ENCODE measurements around the gene TYROBP. TPM values are rescaled to one million over a fixed set of nuclear protein-coding genes. Genes with fewer than 3 reads are reported as not detected.
"Not testable (repeated sequence)": the region's sequence is repeated elsewhere in the genome, so short reads cannot be mapped to it uniquely, and the experiment has no call there.

The TYROBP gene
- total RNA-seq, 1 donor from 2014 or later: not detected

DNA sequence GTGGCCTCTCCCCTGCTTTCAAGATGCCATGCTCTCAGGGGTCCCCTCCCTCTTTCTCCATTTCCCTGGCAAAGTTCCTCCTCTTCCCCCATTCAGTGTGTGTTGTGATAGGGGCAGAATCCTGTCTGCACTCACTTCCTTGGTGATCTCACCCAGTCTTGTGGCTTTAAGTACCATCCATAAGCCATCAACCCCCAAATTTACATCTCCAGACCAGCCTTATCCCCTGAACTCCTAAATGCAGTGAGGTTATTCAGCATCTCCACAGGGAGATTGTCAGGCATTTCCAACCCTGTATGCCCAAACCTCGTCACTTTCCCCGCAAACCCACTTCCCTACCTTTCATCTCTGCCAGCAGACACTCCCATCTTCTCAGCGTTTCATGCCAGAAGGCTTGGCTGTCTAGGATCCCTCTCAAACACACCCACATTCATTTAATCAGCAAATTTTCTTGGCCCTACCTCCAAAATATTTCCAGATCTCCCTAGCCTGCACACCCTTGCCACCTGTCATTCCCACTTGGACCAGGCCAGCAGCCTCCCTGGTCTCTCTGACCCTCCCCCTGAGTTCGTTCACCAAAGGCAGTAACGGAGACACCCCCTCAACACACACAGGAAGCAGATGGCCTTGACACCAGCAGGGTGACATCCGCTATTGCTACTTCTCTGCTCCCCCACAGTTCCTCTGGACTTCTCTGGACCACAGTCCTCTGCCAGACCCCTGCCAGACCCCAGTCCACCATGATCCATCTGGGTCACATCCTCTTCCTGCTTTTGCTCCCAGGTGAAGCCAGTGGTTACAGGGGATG is 6.0 kb downstream of the TYROBP start, which contains the start of gene HCST:
HCST (plus strand) TSS at position 676 of the 808 bp plus-strand sequence; CDS start at position 741, 65 bp downstream.
- intact Hi-C loops (cut with micrococcal nuclease): loop anchor here (2.0 to 5.0 kb wide), 2 partner anchors 157 to 190 kb away; partner anchors contain the start of genes PSENEN and U2AF1L4

DNA sequence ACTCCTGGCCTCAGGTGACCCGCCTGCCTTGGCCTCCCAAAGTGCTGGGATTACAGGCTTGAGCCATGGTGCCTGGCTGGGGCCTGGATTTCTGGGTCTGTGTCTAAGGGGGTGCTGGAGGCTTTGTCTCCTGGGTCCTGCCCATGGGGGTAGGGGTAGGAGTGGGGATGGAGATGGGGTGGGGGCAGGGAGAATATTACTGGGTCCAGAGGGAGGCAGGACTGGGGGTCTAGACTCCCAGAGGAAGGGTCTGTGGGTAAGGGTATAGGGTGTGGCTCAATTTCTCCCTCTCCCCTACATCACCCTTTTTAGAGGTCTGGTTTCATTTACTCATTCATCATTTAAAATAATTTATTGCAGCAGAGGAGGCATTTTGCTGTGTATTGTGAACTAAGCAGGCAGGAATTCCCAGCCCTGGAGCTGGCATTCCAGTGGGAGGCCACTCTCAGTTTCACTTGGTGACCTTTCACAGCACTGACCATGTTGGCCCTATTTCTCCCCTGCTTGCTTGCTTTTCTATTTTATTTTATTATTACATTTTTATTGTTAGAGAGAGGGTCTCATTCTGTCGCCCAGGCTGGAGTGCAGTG is 6.9 kb downstream of the TYROBP start:
- intact Hi-C loops (cut with micrococcal nuclease): loop anchor here (5.0 kb wide), 1 partner anchor 189 kb away; no protein-coding TSS in a partner anchor

DNA sequence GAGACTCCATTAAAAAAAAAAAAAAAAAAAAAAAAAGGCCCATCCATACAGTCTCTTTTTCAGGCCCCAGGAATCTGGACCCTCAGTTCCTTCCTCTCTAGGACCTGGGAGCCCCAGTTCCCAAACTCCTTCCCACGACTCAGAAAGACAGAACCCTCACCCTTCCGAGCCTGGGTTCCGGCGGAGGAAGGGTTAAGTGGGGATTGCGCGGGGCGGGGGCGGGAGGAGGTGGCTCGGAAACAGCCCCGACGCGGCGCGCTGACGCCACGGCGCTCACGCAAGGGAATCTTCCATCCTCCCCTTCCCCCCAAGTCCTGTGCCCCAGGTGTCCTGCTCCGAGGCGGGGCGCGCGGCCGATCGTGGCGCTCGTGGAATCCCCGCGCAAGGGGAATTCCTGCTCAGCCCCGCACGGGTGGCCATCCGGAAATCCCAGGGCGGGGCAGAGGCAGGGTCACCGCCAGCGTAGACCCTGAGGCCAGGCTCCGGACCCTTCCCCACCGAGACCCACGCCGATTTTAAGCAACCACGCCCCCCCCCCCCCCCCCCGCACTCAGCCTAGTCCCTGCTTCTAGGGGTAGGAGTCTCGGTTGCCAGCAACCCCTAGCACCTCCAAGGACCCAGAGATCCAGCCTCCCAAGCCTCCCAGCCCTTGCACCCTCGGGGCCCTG is 8.4 kb downstream of the TYROBP start:
- intact Hi-C loops (cut with micrococcal nuclease): loop anchor here (1.0 to 5.0 kb wide), 3 partner anchors 17 to 187 kb away; no protein-coding TSS in a partner anchor

DNA sequence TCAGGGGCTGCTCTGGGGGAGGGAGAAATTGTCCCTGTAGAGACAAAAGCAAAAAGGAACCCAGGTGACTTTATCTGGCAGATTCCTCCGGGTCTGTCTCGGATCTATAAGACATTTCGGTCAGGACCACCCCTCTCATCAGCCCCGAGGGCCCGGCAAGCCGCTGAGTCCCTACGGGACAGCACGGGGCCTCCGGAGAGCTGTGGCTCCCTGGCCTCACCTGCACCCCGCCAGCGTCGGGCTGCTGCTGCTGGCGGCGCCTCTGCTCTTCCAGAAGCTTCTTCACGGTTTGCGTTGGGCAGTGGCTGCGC is 9.6 kb downstream of the TYROBP start:
- intact Hi-C loops (cut with micrococcal nuclease): loop anchor here (2.0 kb wide), 1 partner anchor 16 kb away; no protein-coding TSS in a partner anchor

DNA sequence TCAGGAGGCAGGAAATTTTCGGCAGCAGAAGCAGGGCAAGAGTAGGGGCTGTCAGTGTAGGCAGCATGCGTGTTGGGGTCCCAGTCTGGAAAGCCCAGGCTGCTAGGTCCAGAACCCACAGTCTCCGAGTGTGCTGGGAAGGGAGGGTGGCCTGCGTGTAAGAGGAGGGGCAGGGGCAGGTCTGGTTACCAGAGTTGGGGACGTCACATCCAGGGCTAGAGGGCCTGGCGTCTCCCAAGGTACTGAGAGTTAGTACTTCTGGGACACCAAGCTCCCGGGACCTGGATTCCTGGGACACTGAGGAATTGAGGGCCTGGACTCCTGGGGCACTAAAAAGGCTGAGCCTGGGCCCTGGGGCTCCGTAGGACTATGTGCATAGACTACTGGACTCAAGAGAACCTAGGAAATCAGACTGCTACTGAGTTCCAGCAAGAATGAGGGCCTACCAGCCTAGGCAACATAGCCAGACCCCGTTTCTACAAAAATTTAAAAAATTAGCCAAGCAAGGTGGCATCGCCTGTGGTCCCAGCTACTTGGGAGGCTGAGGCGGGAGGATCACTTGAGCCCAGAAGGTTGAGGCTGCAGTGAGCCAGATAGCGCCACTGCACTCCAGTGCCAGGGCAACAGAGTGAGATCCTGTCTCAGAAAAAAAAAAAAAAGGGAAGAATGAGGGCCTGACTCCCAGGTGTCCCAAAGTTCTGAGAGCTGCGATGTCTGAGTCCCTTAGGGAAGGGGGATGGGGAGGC is 10.2 kb downstream of the TYROBP start:
- intact Hi-C loops (cut with micrococcal nuclease): loop anchor here (2.0 kb wide), 1 partner anchor 15 kb away; no protein-coding TSS in a partner anchor

DNA sequence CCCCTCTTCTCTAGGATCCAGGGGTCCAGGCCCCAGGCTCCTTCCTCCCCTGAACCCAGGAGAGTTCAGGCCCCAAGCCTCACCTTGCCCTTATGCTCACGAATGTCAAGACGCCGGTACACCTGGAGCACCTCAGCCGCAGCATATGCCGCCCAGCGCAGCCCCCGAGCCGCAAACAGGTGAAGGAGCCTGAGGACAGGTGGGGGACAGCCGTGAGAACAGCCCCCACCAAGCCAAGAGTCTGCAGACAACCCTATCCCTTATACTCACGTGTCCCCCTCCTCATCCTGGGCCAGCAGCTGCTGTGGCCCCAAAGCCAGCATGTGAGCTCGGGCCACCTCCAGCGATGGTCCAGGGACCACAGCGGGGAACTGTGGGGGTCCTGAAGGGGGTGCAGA is 11.5 kb downstream of the TYROBP start:
- intact Hi-C loops (cut with micrococcal nuclease): no loop called here

DNA sequence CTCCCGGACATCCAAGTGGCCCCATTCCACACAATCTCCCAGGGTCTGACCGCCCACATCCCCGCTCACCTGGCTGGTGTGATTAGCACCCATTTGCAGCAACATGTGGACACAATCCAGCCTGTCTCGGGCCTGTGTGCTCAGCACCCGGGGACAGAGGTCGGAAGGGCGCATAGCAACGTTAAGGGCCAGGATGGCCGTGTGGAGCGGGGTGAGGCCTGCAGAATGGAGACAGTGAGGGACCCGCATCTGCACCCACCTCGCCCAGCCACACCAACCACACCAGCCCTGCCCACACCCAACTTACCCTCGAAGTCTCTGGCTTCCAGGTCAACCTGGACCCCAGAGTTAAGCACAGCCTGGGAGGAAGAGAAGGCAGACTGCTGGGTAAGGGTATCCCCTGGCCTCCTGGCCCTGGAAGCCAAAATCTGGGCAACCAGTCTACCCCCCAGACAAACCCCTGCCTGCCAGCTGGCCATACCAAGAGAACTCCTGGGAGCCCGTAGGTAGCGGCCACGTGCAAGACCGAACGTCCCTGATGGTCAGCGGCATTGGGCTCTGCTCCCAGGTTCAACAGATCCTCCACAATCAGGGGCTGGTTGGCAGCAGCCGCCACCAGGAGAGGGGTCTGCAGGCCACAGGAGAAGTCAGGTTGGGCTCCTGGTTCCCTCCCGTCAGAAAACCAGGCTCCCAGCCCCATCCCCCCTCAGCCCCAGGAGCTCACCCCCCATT is 12.0 kb downstream of the TYROBP start:
- intact Hi-C loops (cut with micrococcal nuclease): no loop called here

DNA sequence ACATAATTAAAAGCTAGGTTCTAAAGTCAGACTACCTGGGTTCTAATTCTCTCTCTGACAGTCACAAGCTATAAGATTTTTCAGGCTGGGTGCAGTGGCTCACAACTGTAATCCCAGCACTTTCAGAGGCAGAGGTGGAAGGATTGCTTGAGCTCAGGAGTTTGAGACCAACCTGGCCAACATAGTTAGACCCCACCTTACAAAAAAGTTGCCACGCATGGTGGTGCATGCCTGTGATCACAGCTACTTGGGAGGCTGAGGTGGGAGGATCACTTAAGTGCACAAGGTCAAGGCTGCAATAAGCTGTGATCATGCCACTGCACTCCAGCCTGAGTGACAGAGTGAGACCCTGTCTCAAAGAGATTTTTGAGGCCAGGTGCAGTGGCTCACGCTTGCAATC is 13.8 kb downstream of the TYROBP start:
- intact Hi-C loops (cut with micrococcal nuclease): no loop called here

DNA sequence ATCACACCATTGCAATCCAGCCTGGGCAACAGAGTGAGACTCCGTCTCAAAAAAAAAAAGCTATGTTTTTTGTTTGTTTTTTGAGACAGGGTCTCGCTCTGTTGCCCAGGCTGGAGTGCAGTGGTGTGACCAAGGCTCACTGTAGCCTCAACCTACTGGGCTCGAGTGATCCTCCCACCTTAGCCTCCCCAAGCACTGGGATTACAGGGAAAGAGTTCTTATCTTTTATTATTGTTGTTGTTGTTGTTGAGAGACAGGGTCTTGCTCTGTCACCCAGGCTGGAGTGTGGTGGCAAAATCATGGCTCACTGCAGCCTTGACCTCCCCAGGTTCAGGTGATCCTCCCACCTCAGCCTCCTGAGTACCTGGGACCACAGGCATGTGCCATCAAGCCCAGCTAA is 16.3 kb downstream of the TYROBP start:
- intact Hi-C loops (cut with micrococcal nuclease): not testable (repeated sequence)

DNA sequence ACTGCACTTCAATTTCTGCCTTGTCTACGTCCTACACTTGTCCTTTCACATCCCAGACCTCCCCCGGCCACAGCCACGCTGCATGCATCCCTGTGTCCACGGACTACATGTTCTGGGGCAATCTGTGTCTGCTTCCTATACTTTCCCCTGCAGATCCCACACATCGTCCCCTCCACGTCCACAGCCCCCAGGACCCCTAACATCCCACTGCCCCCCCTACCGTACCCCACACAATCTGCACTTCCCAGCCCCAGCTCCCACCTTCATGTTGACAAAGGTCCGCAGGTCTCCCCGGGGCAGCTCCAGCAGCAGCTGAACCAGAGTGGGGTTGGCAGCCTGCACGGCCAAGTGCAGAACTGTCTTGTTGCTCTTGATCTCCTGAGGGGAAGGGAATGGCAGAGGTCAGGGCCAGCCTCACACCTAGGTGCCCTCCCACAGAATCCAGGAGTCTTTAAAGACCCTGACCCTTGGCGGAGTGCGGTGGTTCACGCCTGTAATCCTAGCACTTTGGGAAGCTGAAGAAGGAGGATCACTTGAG is 17.9 kb downstream of the TYROBP start:
- intact Hi-C loops (cut with micrococcal nuclease): no loop called here

DNA sequence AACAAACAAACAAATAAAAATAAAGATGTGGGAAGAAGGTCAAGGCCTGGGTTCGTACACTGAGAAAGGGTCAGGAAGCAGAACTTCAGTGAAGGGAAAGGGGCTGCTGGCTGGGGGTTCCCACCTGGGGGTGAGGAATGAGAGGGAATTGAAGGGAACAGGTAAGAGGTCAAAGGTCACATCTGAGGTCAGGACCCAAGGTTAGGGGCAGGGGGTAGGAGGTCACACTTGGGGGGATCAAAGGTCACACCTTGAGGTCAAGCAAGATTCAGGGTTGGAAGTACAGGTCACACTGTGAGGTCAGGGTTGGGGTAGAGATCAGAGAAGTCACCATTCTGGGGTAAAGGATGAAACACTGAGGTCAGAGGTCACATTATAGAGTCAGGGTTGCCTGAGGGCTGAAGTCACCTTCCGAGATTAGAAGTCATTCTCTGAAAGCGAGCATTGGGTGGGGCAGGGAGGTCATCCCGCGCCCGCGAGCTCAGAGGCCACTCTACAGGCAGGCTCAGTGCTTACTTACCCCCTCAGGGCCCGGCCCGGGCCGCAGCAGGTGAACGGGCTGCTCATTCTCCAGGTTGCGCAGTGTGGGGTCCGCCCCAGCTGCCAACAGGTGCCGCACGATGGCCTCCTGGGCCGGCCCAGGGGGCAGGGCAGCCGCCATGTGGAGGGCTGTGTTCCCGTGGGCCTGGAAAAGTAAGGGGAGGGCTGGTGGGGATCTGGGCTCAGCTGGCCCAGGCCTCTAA is 18.6 kb downstream of the TYROBP start:
- intact Hi-C loops (cut with micrococcal nuclease): no loop called here

DNA sequence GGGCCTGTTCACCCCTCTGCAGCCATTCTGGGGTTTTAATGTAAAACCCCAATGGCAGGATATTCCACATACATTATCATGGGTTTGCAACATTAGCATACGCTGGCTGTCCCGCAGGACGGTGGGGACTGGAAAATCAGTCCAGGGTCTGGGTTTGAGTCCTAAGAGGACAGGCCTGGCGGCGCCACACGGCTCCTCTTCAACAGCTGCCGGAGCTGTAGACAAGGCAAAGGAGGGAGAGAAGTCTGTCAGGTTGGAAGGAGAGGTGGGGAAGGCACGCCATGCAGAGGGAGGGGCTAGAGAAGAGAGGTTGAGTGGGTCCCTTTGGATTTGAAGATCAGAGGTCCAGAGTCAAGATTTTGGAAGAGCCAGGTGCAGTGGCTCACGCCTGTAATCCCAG is 19.7 kb downstream of the TYROBP start:
- intact Hi-C loops (cut with micrococcal nuclease): no loop called here

DNA sequence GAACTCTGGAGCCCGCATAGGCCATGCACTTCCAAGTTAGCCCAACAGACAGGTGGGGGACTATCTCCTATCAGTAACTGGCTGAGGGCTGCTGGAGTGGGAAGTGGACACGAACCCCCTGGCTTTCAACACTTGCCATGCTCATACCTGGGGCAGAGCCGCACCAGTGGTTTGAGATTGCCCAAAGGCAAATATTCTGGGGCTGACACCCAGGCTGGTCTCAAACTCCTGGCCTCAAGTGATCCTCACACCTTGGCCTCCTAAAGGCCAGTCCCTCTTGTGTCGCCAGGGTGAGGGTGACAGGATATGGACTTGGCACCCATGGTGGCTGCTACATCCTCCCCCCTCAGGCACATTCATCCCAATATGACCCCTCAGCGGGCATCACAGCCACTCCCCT is 20.9 kb downstream of the TYROBP start:
- intact Hi-C loops (cut with micrococcal nuclease): no loop called here

DNA sequence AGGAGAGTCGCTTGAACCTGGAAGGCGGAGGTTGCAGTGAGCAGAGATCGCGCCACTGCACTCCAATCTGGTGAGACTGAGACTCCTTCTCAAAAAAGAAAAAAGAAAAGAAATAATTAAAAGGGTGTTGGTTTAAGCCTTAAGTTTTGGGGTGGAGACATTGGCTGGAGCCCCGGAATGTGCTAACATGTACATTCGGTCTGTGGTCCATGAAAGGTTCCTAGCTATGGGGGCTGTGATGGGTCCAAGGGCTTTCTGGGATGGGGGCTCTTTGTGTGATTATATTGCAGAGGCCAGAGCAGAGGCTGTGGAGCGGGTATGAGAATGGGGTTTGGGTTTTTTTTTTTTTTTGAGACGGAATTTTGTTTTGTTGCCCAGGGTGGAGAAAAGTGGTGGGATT is 22.2 kb downstream of the TYROBP start:
- intact Hi-C loops (cut with micrococcal nuclease): no loop called here

DNA sequence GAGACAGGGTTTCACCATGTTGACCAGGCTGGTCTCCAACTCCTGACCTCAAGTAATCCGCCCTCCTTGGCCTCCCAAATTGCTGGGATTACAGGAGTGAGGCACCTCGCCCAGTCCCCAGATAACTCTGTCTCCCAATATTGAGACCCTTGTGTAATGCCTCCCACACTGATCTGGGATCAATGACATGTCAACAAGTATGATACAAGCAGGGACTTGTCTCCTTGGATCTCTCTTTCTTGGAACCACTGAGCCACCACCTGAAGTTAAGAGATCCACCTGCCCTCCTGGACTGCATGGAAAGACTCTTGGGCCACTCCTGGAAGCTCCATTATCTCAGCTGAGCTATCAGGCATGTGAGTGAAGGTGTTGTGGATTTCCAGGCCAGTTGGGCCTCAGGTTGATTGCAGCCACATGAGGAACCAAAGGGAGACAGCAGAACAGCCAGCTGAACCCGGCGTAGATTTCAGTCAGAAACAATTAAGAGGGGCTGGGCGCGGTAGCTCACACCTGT is 22.8 kb downstream of the TYROBP start:
- intact Hi-C loops (cut with micrococcal nuclease): no loop called here

DNA sequence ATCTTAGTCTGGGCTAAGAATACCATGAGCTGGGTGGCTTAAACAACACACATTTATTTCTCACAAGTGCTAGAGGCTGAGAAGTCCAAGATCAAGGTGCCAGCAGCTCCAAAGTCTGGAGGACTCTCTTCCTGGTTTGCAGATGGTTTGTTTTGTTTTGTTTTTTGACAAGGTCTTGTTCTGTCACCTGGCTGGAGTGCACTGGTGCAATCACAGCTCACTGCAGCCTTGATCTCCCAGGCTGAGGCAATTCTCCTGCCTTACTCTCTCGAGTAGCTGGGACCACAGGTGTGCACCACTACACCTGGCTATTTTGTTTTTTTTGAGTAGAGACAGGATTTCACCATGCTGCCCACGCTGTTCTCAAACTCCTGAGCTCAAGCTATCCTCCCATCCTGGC is 24.2 kb downstream of the TYROBP start:
- intact Hi-C loops (cut with micrococcal nuclease): loop anchor here (2.0 kb wide), 1 partner anchor 15 kb away; no protein-coding TSS in a partner anchor

DNA sequence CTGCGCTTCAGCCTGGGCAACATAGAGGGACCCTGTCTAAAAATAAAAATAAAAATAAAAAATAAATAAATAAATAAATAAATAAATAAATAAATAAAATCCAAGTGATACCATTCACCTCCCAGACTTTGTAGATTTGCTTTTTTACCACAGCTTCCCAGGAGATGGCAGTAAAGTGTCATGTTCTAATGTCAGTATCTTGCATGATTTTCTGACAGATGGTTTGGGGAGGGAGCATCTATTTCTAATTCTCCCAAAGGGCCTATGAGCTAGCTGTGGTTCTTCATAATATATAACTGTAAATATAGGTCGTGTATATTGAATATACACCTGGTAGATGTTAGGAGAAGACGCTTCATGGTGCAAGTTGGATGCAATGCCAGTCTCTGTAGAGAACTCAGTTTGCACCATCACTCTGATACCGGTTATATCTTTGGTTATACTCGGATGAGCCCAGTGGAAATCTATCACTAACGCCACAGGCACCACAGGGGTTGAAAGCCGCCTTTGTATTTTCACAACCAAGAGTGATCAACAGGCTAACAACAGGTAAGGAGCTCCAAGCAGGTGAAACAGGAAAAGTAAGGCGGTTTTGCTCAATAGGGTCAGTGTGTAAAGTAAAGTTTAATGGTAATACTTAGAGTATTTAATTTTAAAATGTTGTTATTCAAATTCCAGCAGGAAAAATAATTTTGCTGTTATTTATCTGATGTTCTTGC is 25.8 kb downstream of the TYROBP start:
- intact Hi-C loops (cut with micrococcal nuclease): loop anchor here (1.0 to 2.0 kb wide), 3 partner anchors 17 to 54 kb away; partner anchors contain the start of gene LRFN3

DNA sequence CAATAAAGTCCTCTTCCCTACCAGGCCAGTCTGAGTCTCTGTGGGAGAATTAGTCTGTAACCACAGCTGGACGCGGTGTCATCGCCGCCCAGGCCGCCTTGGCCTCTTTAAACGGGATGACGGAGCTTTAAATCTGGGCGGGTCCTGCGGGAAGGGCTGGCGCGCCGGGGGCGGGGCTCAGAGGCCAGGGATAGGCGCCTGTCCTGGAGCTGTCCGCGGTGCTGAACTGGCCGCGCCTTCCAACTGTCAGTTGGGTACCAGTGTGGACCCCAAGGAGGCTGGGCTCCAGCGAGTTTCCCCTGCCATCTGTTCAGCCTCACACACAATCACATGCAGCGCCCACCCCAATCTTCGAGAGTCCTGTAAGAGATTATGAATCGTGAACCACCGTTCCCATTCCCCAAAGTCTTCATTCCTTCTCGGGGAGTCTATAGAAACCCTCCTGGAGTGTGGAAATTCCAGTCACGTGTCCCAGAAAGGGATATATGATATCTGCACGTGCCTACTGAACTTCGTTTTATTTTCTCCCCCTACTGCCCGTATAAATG is 28.3 kb downstream of the TYROBP start:
- intact Hi-C loops (cut with micrococcal nuclease): no loop called here
